Fibroblast of skin of right quadriceps (primary cell): ENCODE measurements around the gene APP.

Experiments used
- DNase-seq: peaks from one replicate; pipeline ENCODE4 v3.0.0-alpha.2; 2013

The APP gene

DNA sequence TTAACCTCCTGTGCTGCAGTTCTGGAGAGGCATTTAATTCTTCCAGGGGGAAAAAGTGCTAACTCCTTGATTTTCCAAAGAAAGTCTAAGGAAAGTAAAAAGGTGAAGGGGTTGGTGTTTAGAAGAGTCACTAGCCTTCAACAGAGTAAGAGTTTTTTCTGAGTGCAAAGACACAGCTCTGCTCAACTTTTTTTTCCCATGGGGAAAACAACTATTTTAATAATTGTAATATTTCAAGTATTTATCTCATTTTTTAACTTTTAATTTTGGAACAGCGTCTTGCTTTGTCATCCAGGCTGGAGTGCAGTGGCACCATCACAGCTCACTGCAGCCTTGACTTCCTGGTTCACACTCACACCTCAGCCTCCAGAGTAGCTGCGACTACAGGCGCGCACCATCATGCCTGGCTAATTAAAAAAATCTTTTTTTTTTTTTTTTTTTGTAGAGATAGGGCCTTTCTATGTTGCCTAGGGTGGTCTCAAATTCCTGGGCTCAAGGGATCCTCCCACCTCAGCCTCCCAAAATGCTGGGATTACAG, 202.6 kb downstream of the APP start:
- DNase-seq: no peak

GRCh38 chr21:25967181-25967900, 203.2 kb downstream of the APP start:
- no peak for DNase-seq

GRCh38 chr21:25965951-25966707, 204.4 kb downstream of the APP start:
- no peak for DNase-seq

GRCh38 chr21:25964926-25965325, 205.6 kb downstream of the APP start:
- no peak for DNase-seq

GRCh38 chr21:25964015-25964414, 206.6 kb downstream of the APP start:
- no peak for DNase-seq

GRCh38 chr21:25963181-25963580, 207.4 kb downstream of the APP start:
- DNase-seq: peak; percentile 33

- no peak for DNase-seq
Observed at GRCh38 chr21:25961042-25961441, 209.5 kb downstream of the APP start.

GRCh38 chr21:25960402-25960801, 210.2 kb downstream of the APP start:
- no peak for DNase-seq

GRCh38 chr21:25959799-25960198, 210.8 kb downstream of the APP start:
- DNase-seq: no peak

DNA sequence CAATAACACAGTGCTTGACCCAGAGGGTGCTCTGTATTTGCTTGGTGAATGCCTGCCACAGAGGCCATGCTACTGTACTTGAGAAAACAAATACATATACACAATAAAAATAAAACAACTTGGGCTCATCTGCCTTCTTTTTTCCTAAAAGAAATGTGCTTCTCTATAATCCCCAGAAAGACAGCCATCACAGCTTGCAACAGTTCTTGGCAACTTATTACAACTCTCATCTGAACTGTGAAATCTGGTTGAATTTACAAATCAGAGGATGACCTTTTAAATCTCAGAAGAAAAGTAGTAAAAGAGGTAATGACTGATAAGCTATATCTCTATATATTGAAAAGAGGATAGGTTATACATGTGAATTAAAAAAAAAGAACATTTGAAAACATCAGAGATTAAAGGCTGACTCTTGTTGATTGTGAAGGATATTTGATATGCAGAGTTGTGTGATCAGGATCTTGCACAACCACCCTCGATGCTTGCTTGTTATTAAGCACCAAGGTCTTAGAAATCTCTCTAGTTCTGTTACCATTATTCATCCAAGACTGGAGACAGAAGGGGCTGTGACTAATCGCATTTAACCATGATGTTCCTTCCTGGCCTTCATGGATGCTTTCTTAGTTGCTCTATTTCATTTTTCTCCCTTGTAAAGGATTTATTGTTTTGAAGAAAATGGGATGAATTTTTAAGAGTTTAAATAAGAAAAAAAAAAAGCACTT, 213.4 kb downstream of the APP start:
- peak; percentile 67 for DNase-seq

DNA sequence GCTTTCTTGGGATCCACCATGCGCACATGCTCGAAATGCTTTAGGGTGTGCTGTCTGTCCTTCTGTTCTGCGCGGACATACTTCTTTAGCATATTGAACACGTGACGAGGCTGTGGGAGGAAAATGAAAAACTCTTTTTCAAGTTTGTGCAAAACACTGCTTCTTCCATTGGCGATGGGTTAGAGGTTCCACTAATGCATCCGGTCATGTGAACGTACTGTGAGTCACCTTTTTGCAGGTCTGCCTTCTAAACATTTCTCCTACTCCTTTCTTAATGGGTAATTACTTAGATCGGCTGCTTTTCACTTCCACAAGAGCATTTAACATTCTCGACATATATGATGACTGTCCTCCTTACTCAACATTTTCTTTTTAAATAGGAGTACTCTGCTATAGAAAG, 214.9 kb downstream of the APP start:
- DNase-seq: no peak

GRCh38 chr21:25953659-25954058, 216.9 kb downstream of the APP start:
- DNase-seq: no peak

- no peak for DNase-seq
Observed at GRCh38 chr21:25953196-25953595, 217.4 kb downstream of the APP start.

DNA sequence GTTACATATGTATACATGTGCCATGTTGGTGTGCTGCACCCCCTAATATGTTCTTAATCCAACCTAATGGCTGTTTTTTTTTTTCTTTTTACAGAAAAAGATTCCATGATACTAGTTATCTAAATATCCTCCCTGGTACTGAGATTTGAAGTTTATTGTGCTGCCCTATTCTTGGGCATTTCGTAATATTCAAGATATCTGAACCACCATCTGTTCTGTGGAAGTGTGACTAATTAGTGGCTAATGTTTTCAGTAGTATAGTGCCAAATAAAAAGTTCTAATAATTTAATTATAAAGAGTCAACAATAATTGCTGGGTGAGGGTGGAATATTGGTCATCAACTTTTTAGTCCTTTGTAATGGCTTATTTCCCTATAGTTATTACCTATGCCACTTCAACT, 218.3 kb downstream of the APP start:
- DNase-seq: no peak

DNA sequence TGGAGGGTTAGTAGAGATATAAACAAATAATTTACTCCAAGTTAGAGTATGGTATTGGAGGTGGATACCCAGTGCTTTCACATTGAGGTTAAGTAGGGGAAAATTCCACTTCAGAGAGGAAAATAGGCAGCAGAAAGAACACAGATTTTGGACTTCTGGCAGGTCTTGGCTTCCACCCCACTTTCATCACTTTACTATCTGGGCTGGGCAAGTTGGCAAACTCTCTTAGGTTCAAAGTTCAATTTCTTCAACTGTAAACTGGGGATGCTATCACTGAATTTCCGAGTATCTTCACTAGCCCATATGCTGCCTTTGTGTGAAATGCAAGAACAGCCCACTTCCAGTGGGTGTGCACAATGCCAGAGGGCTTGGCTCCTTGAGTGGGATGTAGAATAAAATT, 220.9 kb downstream of the APP start:
- no peak for DNase-seq

DNA sequence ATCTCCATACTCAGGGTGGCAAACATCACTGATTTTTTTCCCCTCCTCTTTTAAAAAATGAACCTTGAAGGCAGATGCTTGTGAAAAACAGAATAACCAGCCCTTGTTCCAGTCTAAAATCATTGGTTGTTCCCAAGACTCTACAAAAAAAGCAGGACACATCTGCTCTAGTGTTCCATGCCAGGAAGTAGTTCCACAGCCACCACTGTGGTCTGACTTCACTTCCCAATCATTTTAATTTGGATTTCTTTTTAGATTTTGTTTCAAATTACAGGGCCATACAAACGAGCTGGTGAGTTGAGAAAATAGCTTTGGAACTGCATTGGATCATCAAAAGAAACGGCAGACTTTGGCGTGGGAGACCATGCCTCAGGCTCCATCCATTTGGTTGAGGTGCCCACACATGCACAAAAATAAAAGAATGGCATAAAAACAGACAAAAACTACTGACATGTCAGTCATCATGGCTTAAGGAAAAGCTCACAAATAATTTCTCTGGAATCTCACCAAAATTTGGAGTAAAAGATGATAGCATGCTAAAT, 225.8 kb downstream of the APP start:
- no peak for DNase-seq

GRCh38 chr21:25944082-25944481, 226.5 kb downstream of the APP start:
- no peak for DNase-seq

DNA sequence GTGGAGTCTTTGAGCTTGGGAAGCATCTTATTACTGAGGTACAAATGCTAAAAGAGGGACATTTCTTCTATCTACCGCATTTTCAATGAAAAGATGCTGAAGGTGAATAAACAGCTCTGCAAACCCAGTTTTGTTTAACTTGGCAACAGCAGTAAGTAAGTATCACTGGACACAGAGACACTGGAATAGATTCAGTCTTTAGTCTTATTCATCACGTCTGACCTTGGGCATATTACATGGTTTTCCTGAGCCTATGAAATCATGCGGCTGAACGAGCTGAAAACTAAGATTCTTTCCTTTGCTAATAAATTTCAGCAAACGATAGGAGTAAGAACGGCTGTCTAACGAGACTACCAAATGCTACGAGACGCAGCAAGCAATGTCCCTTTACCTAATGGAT, 228.4 kb downstream of the APP start:
- no peak for DNase-seq

GRCh38 chr21:25939396-25939761, 231.2 kb downstream of the APP start:
- no peak for DNase-seq

DNA sequence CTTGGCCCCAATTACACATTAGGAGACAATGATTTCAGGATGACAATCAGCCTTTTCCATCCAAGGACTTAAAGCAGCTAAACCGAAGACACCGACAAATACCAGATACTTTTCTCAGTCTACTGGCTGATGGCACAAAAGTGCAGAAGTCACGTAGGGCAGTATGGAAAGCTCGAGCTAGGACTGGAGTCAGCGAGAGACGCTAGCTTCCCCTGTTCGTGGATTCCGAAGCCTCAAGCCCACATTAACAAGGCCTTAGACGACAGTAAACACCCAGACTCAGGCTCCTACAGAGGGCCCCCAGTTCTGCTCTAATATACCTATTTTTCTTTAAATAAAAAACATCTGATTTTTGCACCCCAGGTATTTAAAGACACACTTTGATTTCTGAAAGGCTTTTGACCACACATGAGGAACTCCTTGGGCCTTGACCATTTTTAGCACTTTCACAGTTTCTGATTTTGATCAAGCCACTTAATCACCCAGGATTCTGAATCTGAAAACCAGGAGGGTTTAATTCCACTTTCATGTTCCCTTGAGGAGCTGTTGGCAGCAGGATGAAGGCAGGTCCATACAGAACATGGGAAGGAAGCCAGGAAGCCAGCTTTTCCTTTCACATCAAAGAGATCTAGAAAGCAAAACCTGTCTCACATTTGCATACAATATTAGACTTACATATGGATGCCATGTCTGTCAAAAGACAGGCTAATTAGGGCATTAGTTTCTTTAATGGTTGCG, 231.7 kb downstream of the APP start:
- DNase-seq: no peak

DNA sequence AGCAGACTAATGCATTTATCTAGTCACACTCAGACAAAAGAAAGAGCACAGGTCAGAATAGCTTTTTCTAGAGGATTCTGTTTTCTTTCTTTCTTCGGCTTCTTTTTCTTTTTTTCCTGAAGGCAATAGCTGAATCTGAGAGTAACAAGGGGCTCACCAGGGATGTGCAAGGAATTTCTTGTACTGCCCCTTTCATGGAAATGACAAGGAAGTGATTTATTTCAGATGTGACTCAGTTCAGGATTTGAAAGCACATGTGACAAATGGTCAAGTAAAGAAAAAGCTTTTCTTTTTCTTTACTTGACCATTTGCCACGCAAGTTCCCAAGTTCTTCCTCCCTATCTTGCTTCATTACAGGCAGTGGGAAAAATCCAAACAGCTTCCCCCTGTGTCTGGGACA, 233.8 kb downstream of the APP start:
- DNase-seq: no peak

- peak; percentile 75 for DNase-seq
Observed at GRCh38 chr21:25934771-25935224, 235.8 kb downstream of the APP start.

DNA sequence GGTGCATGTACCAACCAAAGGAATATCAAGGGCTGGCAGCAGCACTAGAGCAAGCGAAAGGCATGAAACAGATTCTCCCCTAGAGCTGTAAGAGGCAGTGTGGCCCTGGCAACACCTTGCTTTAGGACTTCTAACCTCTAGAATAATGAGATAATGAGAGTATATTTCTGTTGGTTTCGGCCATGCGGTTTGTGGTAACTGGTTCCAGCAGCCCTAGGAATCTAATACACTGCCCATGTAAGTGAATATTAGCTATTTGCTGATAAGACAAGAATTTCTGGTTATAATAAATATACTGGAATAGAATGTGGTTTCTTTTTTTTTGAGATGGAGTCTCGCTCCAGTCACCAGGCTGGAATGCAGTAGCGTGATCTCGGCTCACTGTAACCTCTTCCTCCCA, 236.4 kb downstream of the APP start:
- DNase-seq: no peak
